SK-N-SH (cell line): ENCODE data around the gene CNTNAP5. TPM values are rescaled to one million over a fixed set of nuclear protein-coding genes. Genes with fewer than 3 reads are reported as not detected.

Experiments used
- CTCF ChIA-PET: fragments of 300-600, 350-600 bp; formaldehyde crosslinking; extraction: SDS; loops from one replicate; lab custom pipeline; 2021; lab: Yijun Ruan, JAX
- POLR2A ChIA-PET: fragments of 350-600 bp; sonication (Branson Sonifier 250); formaldehyde crosslinking; extraction: SDS; loops from one replicate; lab custom pipeline; 2020; ENCODE audit warnings: antibody characterized with exemption, inconsistent platforms; lab: Yijun Ruan, JAX
- DNase-seq: peaks from one replicate; pipeline ENCODE4 v3.0.0; 2012
- H2AFZ ChIP-seq: fragments of 200-600 bp; sonication (generic); 2 replicates; pipeline ENCODE4 v1.8.1; 2016; ENCODE audit warnings: antibody characterized with exemption, mild to moderate bottlenecking, low read depth
- H3F3A ChIP-seq: fragments of 200-600 bp; sonication (generic); replicated peaks from 2 replicates; pipeline ENCODE3; 2016; ENCODE audit warnings: antibody characterized with exemption, mild to moderate bottlenecking; ENCODE audit not compliant: insufficient read depth
- H3K27ac ChIP-seq, 2 experiments: fragments of 200-500 bp in 1 of 2; fragments of 200-600 bp in 1 of 2; sonication (Bioruptor generic) in 1 of 2; sonication (generic), shearing (Covaris generic) in 1 of 2; 2 replicates each; pipeline versions ENCODE4 v1.5.1 to v1.6.1; 2014 to 2016; ENCODE audit warnings: low read depth in 2 of 2, inconsistent platforms in 1 of 2, low read length in 1 of 2, mild to moderate bottlenecking in 1 of 2, mixed read lengths in 1 of 2
- H3K27me3 ChIP-seq: fragments of 200-600 bp; sonication (generic), shearing (Covaris generic); 2 replicates; pipeline ENCODE4 v1.6.1; 2016; ENCODE audit warnings: mixed run types; ENCODE audit not compliant: insufficient read depth
- H3K36me3 ChIP-seq, 2 experiments: fragments of 200-500 bp in 1 of 2; fragments of 200-600 bp in 1 of 2; sonication (Bioruptor generic) in 1 of 2; sonication (generic) in 1 of 2; replicated peaks in 1 of 2; 2 replicates each; pipeline versions ENCODE3 to v1.5.1; 2014 to 2016; ENCODE audit warnings: low read length in 1 of 2, mild to moderate bottlenecking in 1 of 2; ENCODE audit not compliant: insufficient read depth in 2 of 2, control insufficient read depth in 1 of 2
- H3K4me1 ChIP-seq, 2 experiments: fragments of 200-500 bp in 1 of 2; fragments of 200-600 bp in 1 of 2; sonication (Bioruptor generic) in 1 of 2; sonication (generic), shearing (Covaris generic) in 1 of 2; 2 replicates each; pipeline versions ENCODE4 v1.5.1 to v1.6.1; 2014 to 2016; ENCODE audit warnings: low read depth in 1 of 2, low read length in 1 of 2, mixed run types in 1 of 2; ENCODE audit not compliant: insufficient read depth in 2 of 2, control insufficient read depth in 1 of 2
- H3K4me2 ChIP-seq: fragments of 200-600 bp; sonication (generic), shearing (Covaris generic); 2 replicates; pipeline ENCODE4 v1.6.1; 2017; ENCODE audit warnings: mixed run types
- H3K4me3 ChIP-seq, 2 experiments: fragments of 200-500 bp in 1 of 2; fragments of 200-600 bp in 1 of 2; sonication (Bioruptor generic) in 1 of 2; sonication (generic), shearing (Covaris generic) in 1 of 2; 2 replicates each; pipeline versions ENCODE4 v1.5.1 to v1.8.1; 2014 to 2016; ENCODE audit warnings: low read depth in 2 of 2, inconsistent platforms in 1 of 2, low read length in 1 of 2, mild to moderate bottlenecking in 1 of 2, mixed read lengths in 1 of 2, moderate library complexity in 1 of 2
- H3K79me2 ChIP-seq: fragments of 200-600 bp; sonication (generic); 2 replicates; pipeline ENCODE4 v1.8.1; 2017; ENCODE audit warnings: mild to moderate bottlenecking; ENCODE audit not compliant: insufficient read depth
- H3K9ac ChIP-seq: fragments of 200-600 bp; sonication (generic); 2 replicates; pipeline ENCODE4 v1.6.1; 2017; ENCODE audit warnings: mixed run types
- H3K9me2 ChIP-seq: fragments of 200-600 bp; sonication (generic); 2 replicates; pipeline ENCODE4 v1.6.1; 2017; ENCODE audit warnings: mixed run types
- H3K9me3 ChIP-seq: fragments of 200-600 bp; sonication (generic); 2 replicates; pipeline ENCODE4 v1.6.1; 2017; ENCODE audit warnings: mixed run types, mild to moderate bottlenecking, moderate library complexity
- H4K20me1 ChIP-seq: fragments of 200-600 bp; sonication (generic); 2 replicates; pipeline ENCODE4 v1.6.1; 2017; ENCODE audit warnings: mild to moderate bottlenecking, mixed run types; ENCODE audit not compliant: insufficient read depth
- CHD2 ChIP-seq: fragments of 150-350 bp; IDR thresholded peaks from 2 replicates; pipeline ENCODE4 v1.6.1; 2018; ENCODE audit warnings: low read length; ENCODE audit not compliant: partially characterized antibody
- CTCF ChIP-seq: fragments of 200-600 bp; sonication (generic); IDR thresholded peaks from 2 replicates; pipeline ENCODE4 v1.6.1; 2017; ENCODE audit warnings: antibody characterized with exemption, mild to moderate bottlenecking, moderate library complexity
- FOSL2 ChIP-seq: IDR thresholded peaks from 2 replicates; pipeline ENCODE4 v1.4.0; 2012; ENCODE audit warnings: low read depth, mild to moderate bottlenecking, moderate library complexity, borderline replicate concordance
- FOXJ3 ChIP-seq: sonication (generic); formaldehyde crosslinking; IDR thresholded peaks from 2 replicates; pipeline ENCODE4 v1.5.1; 2020; ENCODE audit warnings: mild to moderate bottlenecking, missing genetic modification reagents
- GABPA ChIP-seq: IDR thresholded peaks from 2 replicates; pipeline ENCODE4 v1.4.0; 2012; ENCODE audit warnings: low read depth, mild to moderate bottlenecking
- JUND ChIP-seq: IDR thresholded peaks from 2 replicates; pipeline ENCODE4 v1.4.0; 2012
- MAX ChIP-seq: IDR thresholded peaks from 2 replicates; pipeline ENCODE4 v1.4.0; 2012; ENCODE audit warnings: low read depth
- MXI1 ChIP-seq: IDR thresholded peaks from 2 replicates; pipeline ENCODE4 v1.6.1; 2012; ENCODE audit warnings: mild to moderate bottlenecking, low read depth, low read length, improper control_type of control experiment
- NRF1 ChIP-seq: IDR thresholded peaks from 2 replicates; pipeline ENCODE4 v1.6.1; 2012; ENCODE audit warnings: low read depth, mild to moderate bottlenecking, low read length
- POLR2AphosphoS5 ChIP-seq: IDR thresholded peaks from 2 replicates; pipeline ENCODE4 v1.6.1; 2012; ENCODE audit warnings: low read depth, low read length
- RAD21 ChIP-seq: IDR thresholded peaks from 2 replicates; pipeline ENCODE4 v1.6.1; 2012; ENCODE audit warnings: mild to moderate bottlenecking, low read length
- REST ChIP-seq: IDR thresholded peaks from 2 replicates; pipeline ENCODE4 v1.6.1; 2012; ENCODE audit warnings: mild to moderate bottlenecking, low read depth, low read length, moderate library complexity
- RFX5 ChIP-seq: IDR thresholded peaks from 2 replicates; pipeline ENCODE4 v1.6.1; 2012; ENCODE audit warnings: mild to moderate bottlenecking, improper control_type of control experiment, low read length
- SIN3A ChIP-seq: IDR thresholded peaks from 2 replicates; pipeline ENCODE4 v1.6.1; 2012; ENCODE audit warnings: low read depth, mild to moderate bottlenecking, low read length, moderate library complexity, borderline replicate concordance
- TAF1 ChIP-seq: IDR thresholded peaks from 2 replicates; pipeline ENCODE4 v1.6.1; 2012; ENCODE audit warnings: low read depth, mild to moderate bottlenecking, low read length, moderate library complexity, borderline replicate concordance
- TCF12 ChIP-seq: IDR thresholded peaks from 2 replicates; pipeline ENCODE4 v1.4.0; 2012
- TEAD4 ChIP-seq: IDR thresholded peaks from 2 replicates; pipeline ENCODE4 v1.4.0; 2012; ENCODE audit warnings: mild to moderate bottlenecking, borderline replicate concordance; ENCODE audit not compliant: insufficient read depth
- WGBS: methylation state at CpG from one replicate; pipeline ENCODE4 v1.1.6; 2017; ENCODE audit warnings: low lambda C conversion rate; 5-methylcytosine and 5-hydroxymethylcytosine counted together
- polyA plus RNA-seq, 3 experiments: library from polyadenylated mRNA; depleted of rRNA; stranded (reverse); fragments of >200 nt; gene quantifications; 2 replicates each; pipeline ENCODE4 v1.2.3, GENCODE V29; 2012
- TF ChIP-seq, protein P1 (sequence below): fragments of 150-350 bp; IDR thresholded peaks from 2 replicates; pipeline ENCODE4 v1.6.1; 2016; ENCODE audit warnings: mild to moderate bottlenecking, low read depth, low read length
- TF ChIP-seq, protein P2 (sequence below): IDR thresholded peaks from 2 replicates; pipeline ENCODE4 v1.4.0; 2012; ENCODE audit warnings: low read depth, borderline replicate concordance

CNTNAP5 gene
- polyA plus RNA-seq, 1 of the 3 experiments (the other 2 are of a cell fraction) = 0.08 TPM

GRCh38 chr2:124589971-124590370 is 564.9 kb downstream of the CNTNAP5 start:
- no peak overlapping the region for H3K9ac ChIP-seq
- H4K20me1 ChIP-seq = no peaks in the 10 kb centered on the region
- TF ChIP-seq POLR2AphosphoS5 (no peak), REST (no peak), SIN3A (no peak), FOXJ3 (CRISPR knock-in tag) (no peak), RAD21 (no peak), RFX5 (no peak), NRF1 (no peak), TAF1 (no peak), JUND (no peak), MXI1 (no peak), FOSL2 (no peak)
- TF ChIP-seq, protein P1, sequence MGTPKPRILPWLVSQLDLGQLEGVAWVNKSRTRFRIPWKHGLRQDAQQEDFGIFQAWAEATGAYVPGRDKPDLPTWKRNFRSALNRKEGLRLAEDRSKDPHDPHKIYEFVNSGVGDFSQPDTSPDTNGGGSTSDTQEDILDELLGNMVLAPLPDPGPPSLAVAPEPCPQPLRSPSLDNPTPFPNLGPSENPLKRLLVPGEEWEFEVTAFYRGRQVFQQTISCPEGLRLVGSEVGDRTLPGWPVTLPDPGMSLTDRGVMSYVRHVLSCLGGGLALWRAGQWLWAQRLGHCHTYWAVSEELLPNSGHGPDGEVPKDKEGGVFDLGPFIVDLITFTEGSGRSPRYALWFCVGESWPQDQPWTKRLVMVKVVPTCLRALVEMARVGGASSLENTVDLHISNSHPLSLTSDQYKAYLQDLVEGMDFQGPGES = no peak
- H3K9me2 ChIP-seq = no peaks in the 10 kb centered on the region
- no peaks in the 10 kb centered on the region for H3K27me3 ChIP-seq
- H3K9me3 ChIP-seq = no peaks in the 10 kb centered on the region
- H3K36me3 ChIP-seq = no peaks in the 10 kb centered on the region
- 24% methylated on average over 3 of the region's 3 CpGs for WGBS
- no peak overlapping the region for H3K4me3 ChIP-seq
- H2AFZ ChIP-seq = no peak overlapping the region
- no peaks in the 10 kb centered on the region for H3F3A ChIP-seq
- no peak for DNase-seq
- H3K4me1 ChIP-seq = peaks cover 0 to 5% of the 10 kb centered on the region in 2 experiments; a peak in 1 of 4 replicates
- H3K79me2 ChIP-seq = no peaks in the 10 kb centered on the region
- POLR2A ChIA-PET = no interaction called here
- H3K27ac ChIP-seq = no peak overlapping the region; a peak in 1 of 4 replicates
- CTCF ChIA-PET = no interaction called here
- H3K4me2 ChIP-seq = no peak overlapping the region

- ChIA-PET POLR2A (no interaction called here), CTCF (interaction anchor here (0.8 to 1.2 kb wide), 2 partner anchors 11 to 150 kb away, joined by 3 read pairs; no protein-coding TSS in a partner anchor)
- Histone ChIP-seq H3K4me3 (no peak overlapping the region), H3K9me2 (no peaks in the 10 kb centered on the region), H3K36me3 (no peaks in the 10 kb centered on the region), H3K27ac (no peak overlapping the region), H3K79me2 (no peaks in the 10 kb centered on the region), H3K27me3 (no peaks in the 10 kb centered on the region), H3F3A (no peaks in the 10 kb centered on the region), H3K4me2 (no peak overlapping the region), H3K9me3 (no peaks in the 10 kb centered on the region), H4K20me1 (no peaks in the 10 kb centered on the region), H2AFZ (no peak overlapping the region), H3K4me1 (no peaks in the 10 kb centered on the region), H3K9ac (no peak overlapping the region)
- no peak for DNase-seq
- no peak for TF ChIP-seq FOSL2
- TF ChIP-seq TCF12 = no peak
- TF ChIP-seq CTCF = no peak
- no peak for TF ChIP-seq GABPA
- TF ChIP-seq, protein P1 = no peak
- no peak for TF ChIP-seq CHD2
- TF ChIP-seq MAX = no peak
- TF ChIP-seq TEAD4 = no peak
- TF ChIP-seq, protein P2, sequence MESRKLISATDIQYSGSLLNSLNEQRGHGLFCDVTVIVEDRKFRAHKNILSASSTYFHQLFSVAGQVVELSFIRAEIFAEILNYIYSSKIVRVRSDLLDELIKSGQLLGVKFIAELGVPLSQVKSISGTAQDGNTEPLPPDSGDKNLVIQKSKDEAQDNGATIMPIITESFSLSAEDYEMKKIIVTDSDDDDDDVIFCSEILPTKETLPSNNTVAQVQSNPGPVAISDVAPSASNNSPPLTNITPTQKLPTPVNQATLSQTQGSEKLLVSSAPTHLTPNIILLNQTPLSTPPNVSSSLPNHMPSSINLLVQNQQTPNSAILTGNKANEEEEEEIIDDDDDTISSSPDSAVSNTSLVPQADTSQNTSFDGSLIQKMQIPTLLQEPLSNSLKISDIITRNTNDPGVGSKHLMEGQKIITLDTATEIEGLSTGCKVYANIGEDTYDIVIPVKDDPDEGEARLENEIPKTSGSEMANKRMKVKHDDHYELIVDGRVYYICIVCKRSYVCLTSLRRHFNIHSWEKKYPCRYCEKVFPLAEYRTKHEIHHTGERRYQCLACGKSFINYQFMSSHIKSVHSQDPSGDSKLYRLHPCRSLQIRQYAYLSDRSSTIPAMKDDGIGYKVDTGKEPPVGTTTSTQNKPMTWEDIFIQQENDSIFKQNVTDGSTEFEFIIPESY = no peak
Measured at GRCh38 chr2:124602759-124603158, 577.7 kb downstream of the CNTNAP5 start.
